Liver (tissue), 9 donors: ENCODE measurements around the gene GUCY1B1. TPM values are rescaled to one million over a fixed set of nuclear protein-coding genes. Genes with fewer than 3 reads are reported as not detected.

Experiments
- DNase-seq: peaks from one replicate; pipeline ENCODE4 v3.0.0-alpha.2; 2017; ENCODE audit warnings: low spot score
- H3K27ac ChIP-seq, 2 donors: one replicate each; pipeline ENCODE4 v1.7.0; 2013; ENCODE audit warnings: inconsistent platforms in 2 of 2, low read length in 2 of 2, control low read depth in 1 of 2, low read depth in 1 of 2, mild to moderate bottlenecking in 1 of 2
- H3K27me3 ChIP-seq, 4 donors: one replicate each; pipeline versions ENCODE4 v1.6.1 to v1.7.0; 2013; ENCODE audit warnings: low read length in 3 of 4, inconsistent platforms in 1 of 4, mild to moderate bottlenecking in 1 of 4, moderate library complexity in 1 of 4; ENCODE audit not compliant: control insufficient read depth in 4 of 4, insufficient read depth in 4 of 4
- H3K36me3 ChIP-seq, 4 donors: one replicate each; pipeline versions ENCODE4 v1.6.1 to v1.7.0; 2013; ENCODE audit warnings: low read length in 3 of 4, mild to moderate bottlenecking in 3 of 4, low read depth in 1 of 4, moderate library complexity in 1 of 4; ENCODE audit not compliant: control insufficient read depth in 4 of 4, insufficient read depth in 3 of 4
- H3K4me1 ChIP-seq, 4 donors: one replicate each; pipeline versions ENCODE4 v1.6.1 to v1.7.0; 2013; ENCODE audit warnings: low read length in 3 of 4, mild to moderate bottlenecking in 3 of 4, moderate library complexity in 1 of 4; ENCODE audit not compliant: control insufficient read depth in 4 of 4, insufficient read depth in 4 of 4
- H3K4me3 ChIP-seq, 3 donors: one replicate each; pipeline versions ENCODE4 v1.6.1 to v1.7.0; 2013; ENCODE audit warnings: low read length in 3 of 3, control low read depth in 1 of 3, low read depth in 1 of 3, mild to moderate bottlenecking in 1 of 3
- H3K9ac ChIP-seq, 2 donors: one replicate each; pipeline ENCODE4 v1.7.0; 2013; ENCODE audit warnings: low read length in 2 of 2, mild to moderate bottlenecking in 2 of 2, moderate library complexity in 2 of 2, control low read depth in 1 of 2, low read depth in 1 of 2
- H3K9me3 ChIP-seq, 4 donors: one replicate each; pipeline versions ENCODE4 v1.6.1 to v1.7.0; 2013; ENCODE audit warnings: low read length in 3 of 4; ENCODE audit not compliant: control insufficient read depth in 4 of 4
- ATF3 ChIP-seq: IDR thresholded peaks from 2 replicates; pipeline ENCODE4 v1.6.1; 2016; ENCODE audit warnings: antibody characterized with exemption
- CTCF ChIP-seq: fragments of 150-350 bp; IDR thresholded peaks from 2 replicates; pipeline ENCODE4 v1.5.1; 2017; ENCODE audit warnings: improper control_type of control experiment, low read depth, low read length; ENCODE audit not compliant: missing input control
- EGR1 ChIP-seq, 2 donors: IDR thresholded peaks; 2 replicates each; pipeline ENCODE4 v1.6.1; 2016 to 2018; ENCODE audit warnings: antibody characterized with exemption in 2 of 2, low read depth in 2 of 2
- FOXA1 ChIP-seq: IDR thresholded peaks from 2 replicates; pipeline ENCODE4 v1.6.1; 2016; ENCODE audit warnings: antibody characterized with exemption
- GABPA ChIP-seq, 2 donors: IDR thresholded peaks in 1 of 2; conservative IDR thresholded peaks in 1 of 2; 2 replicates each; pipeline ENCODE4 v1.6.1; 2016; ENCODE audit warnings: antibody characterized with exemption in 2 of 2, mild to moderate bottlenecking in 1 of 2, moderate library complexity in 1 of 2
- HNF4A ChIP-seq, 2 donors: conservative IDR thresholded peaks; 2 replicates each; pipeline ENCODE4 v1.6.1; 2016; ENCODE audit warnings: antibody characterized with exemption in 2 of 2, mild to moderate bottlenecking in 2 of 2
- HNF4G ChIP-seq: IDR thresholded peaks from 2 replicates; pipeline ENCODE4 v1.6.1; 2016; ENCODE audit warnings: antibody characterized with exemption
- JUND ChIP-seq, 2 donors: IDR thresholded peaks; 2 replicates each; pipeline ENCODE4 v1.6.1; 2016; ENCODE audit warnings: antibody characterized with exemption in 2 of 2
- MAX ChIP-seq: IDR thresholded peaks from 2 replicates; pipeline ENCODE4 v1.6.1; 2016; ENCODE audit warnings: antibody characterized with exemption
- NR2F2 ChIP-seq: IDR thresholded peaks from 2 replicates; pipeline ENCODE4 v1.6.1; 2016; ENCODE audit warnings: antibody characterized with exemption
- RAD21 ChIP-seq, 2 donors: IDR thresholded peaks; 2 replicates each; pipeline ENCODE4 v1.6.1; 2016; ENCODE audit warnings: antibody characterized with exemption in 2 of 2, mild to moderate bottlenecking in 2 of 2
- REST ChIP-seq: IDR thresholded peaks from 2 replicates; pipeline ENCODE4 v1.6.1; 2016; ENCODE audit warnings: antibody characterized with exemption, mild to moderate bottlenecking
- SP1 ChIP-seq: IDR thresholded peaks from 2 replicates; pipeline ENCODE4 v1.6.1; 2018; ENCODE audit warnings: antibody characterized with exemption, mild to moderate bottlenecking
- TAF1 ChIP-seq: conservative IDR thresholded peaks from 2 replicates; pipeline ENCODE4 v1.6.1; 2016; ENCODE audit warnings: antibody characterized with exemption, mild to moderate bottlenecking
- YY1 ChIP-seq: IDR thresholded peaks from 2 replicates; pipeline ENCODE4 v1.6.1; 2016; ENCODE audit warnings: antibody characterized with exemption, mild to moderate bottlenecking
- ZBTB33 ChIP-seq: IDR thresholded peaks from 2 replicates; pipeline ENCODE4 v1.6.1; 2016; ENCODE audit warnings: antibody characterized with exemption
- WGBS: extraction: QIAGEN DNeasy Blood & Tissue Kit; methylation state at CpG from one replicate; pipeline ENCODE4 v1.1.7; 2013; 5-methylcytosine and 5-hydroxymethylcytosine counted together
- polyA plus RNA-seq, 2 donors: library from polyadenylated mRNA; stranded (reverse) in 1 of 2; unstranded in 1 of 2; fragments of 200-250 nt in 1 of 2; fragments of >200 nt in 1 of 2; fragmentation: Nextera tagmentation in 1 of 2; extraction: Ambion mirVana in 1 of 2; gene quantifications; one replicate each; pipeline versions ENCODE4 v1.2.1 to v1.2.3, GENCODE V29; 2013 to 2015
- total RNA-seq, 2 donors: library from RNA; depleted of rRNA; stranded (reverse); fragments of >200 nt; gene quantifications; one replicate each; pipeline ENCODE4 v1.2.3, GENCODE V29; 2014
- donor health status: healthy.
- donor health status: healthy.
- donor health status: healthy.
- donor health status: healthy.
- donor health status: healthy.

GUCY1B1 gene
- total and polyA plus RNA-seq, 4 donors, result 2.6 to 6.7 (median 3.8) TPM

GRCh38 chr4:155849042-155849441, 90.2 kb downstream of the GUCY1B1 start (continued):
- peak in 1 of 2 donors; percentile 55 for TF ChIP-seq JUND (IDR thresholded peaks at IDR 0.05)

GRCh38 chr4:155853189-155853588, 94.4 kb downstream of the GUCY1B1 start:
- Histone ChIP-seq H3K9me3 (no peaks in the 10 kb centered on the region), H3K27ac (no peak overlapping the region), H3K36me3 (no peaks in the 10 kb centered on the region), H3K4me1 (peaks cover 0 to 11% (median 7%) of the 10 kb centered on the region in 4 donors), H3K4me3 (no peak overlapping the region), H3K27me3 (no peaks in the 10 kb centered on the region), H3K9ac (no peak overlapping the region)
- TF ChIP-seq TAF1 (no peak), FOXA1 (no peak), JUND (IDR thresholded peaks at IDR 0.05) (no peak), NR2F2 (no peak), YY1 (no peak), RAD21 (IDR thresholded peaks at IDR 0.05) (no peak), EGR1 (IDR thresholded peaks at IDR 0.05; ENCODE audit: low read depth in 2 of 2) (no peak), CTCF (no peak), HNF4A (conservative IDR thresholded peaks at IDR 0.05) (no peak), REST (no peak), MAX (no peak), HNF4G (no peak), ZBTB33 (no peak), ATF3 (no peak), SP1 (no peak), GABPA (IDR thresholded peaks at IDR 0.05 in 1 of 2, conservative IDR thresholded peaks at IDR 0.05 in 1 of 2) (no peak)
- 96% methylated on average over 3 of the region's 3 CpGs for WGBS
- no peak for DNase-seq
